KMS-11 (cell line): ENCODE data around the gene LETM1.

ENCODE experiments used
- H2AFZ ChIP-seq: fragments of 200-600 bp; sonication (generic); 2 replicates; pipeline ENCODE4 v1.6.1; 2016; ENCODE audit warnings: antibody characterized with exemption, mixed run types, low read depth
- H3K27ac ChIP-seq: fragments of 200-600 bp; sonication (generic); 2 replicates; pipeline ENCODE4 v1.6.1; 2016; ENCODE audit warnings: mild to moderate bottlenecking, mixed run types
- H3K27me3 ChIP-seq: fragments of 200-600 bp; sonication (generic); 2 replicates; pipeline ENCODE4 v1.6.1; 2017; ENCODE audit warnings: mild to moderate bottlenecking, low read depth, mixed run types, moderate library complexity; ENCODE audit not compliant: insufficient read depth
- H3K36me3 ChIP-seq: fragments of 200-600 bp; sonication (generic); 2 replicates; pipeline ENCODE4 v1.6.1; 2017; ENCODE audit warnings: mild to moderate bottlenecking, mixed run types; ENCODE audit not compliant: insufficient read depth
- H3K4me1 ChIP-seq: fragments of 200-600 bp; sonication (generic); 2 replicates; pipeline ENCODE4 v1.6.1; 2016; ENCODE audit warnings: mild to moderate bottlenecking, low read depth, mixed run types; ENCODE audit not compliant: poor library complexity, severe bottlenecking
- H3K4me2 ChIP-seq: fragments of 200-600 bp; sonication (generic); 2 replicates; pipeline ENCODE4 v1.7.0; 2016; ENCODE audit warnings: mild to moderate bottlenecking, mixed run types
- H3K4me3 ChIP-seq: fragments of 200-600 bp; sonication (generic); IDR thresholded peaks from 2 replicates; pipeline ENCODE4 v1.6.1; 2017; ENCODE audit warnings: low read depth, low read length, mixed read lengths; ENCODE audit not compliant: insufficient read depth
- H3K79me2 ChIP-seq: fragments of 200-600 bp; sonication (generic); 2 replicates; pipeline ENCODE4 v1.6.1; 2016; ENCODE audit warnings: low read depth, mixed run types; ENCODE audit not compliant: insufficient read depth
- H3K9ac ChIP-seq: fragments of 200-600 bp; sonication (generic); 2 replicates; pipeline ENCODE4 v1.6.1; 2016; ENCODE audit warnings: mild to moderate bottlenecking, mixed run types
- H4K20me1 ChIP-seq: fragments of 200-600 bp; sonication (generic); 2 replicates; pipeline ENCODE4 v1.6.1; 2016; ENCODE audit warnings: mild to moderate bottlenecking, mixed run types; ENCODE audit not compliant: insufficient read depth
- TF ChIP-seq, protein P1 (sequence below): fragments of 200-600 bp; sonication (generic); conservative IDR thresholded peaks from 2 replicates; pipeline ENCODE4 v1.6.1; 2017; ENCODE audit warnings: low read depth, mild to moderate bottlenecking, antibody characterized with exemption, low read length, moderate library complexity, mixed read lengths

LETM1 gene

DNA sequence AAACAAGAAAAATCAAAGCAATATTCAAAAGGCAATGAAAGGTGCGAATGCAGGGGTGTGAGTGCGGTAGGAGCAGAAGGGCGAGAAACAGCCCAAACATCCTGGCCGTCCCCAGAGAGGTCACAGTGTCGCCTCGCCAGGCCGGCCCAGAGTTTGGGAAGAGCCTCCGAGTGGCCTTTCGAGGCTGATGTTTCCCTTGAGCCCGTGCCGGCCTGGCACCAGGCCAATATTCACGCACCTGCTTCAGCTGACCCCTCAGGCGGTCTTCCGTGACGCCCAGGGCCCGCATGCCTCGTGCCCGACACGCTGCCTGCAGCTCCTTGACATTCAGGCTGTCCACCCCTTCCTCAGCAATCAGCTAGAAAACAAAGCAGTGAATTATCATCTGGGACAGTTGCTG is 30.6 kb downstream of the LETM1 start:
- Histone ChIP-seq H3K4me3 (no peak overlapping the region), H3K9ac (no peak overlapping the region), H3K36me3 (no peaks in the 10 kb centered on the region), H3K79me2 (no peaks in the 10 kb centered on the region), H3K27me3 (no peaks in the 10 kb centered on the region), H2AFZ (no peak overlapping the region), H3K4me2 (no peak overlapping the region), H4K20me1 (no peaks in the 10 kb centered on the region), H3K27ac (no peak overlapping the region), H3K4me1 (peaks cover 8% of the 10 kb centered on the region)
- TF ChIP-seq, protein P1, sequence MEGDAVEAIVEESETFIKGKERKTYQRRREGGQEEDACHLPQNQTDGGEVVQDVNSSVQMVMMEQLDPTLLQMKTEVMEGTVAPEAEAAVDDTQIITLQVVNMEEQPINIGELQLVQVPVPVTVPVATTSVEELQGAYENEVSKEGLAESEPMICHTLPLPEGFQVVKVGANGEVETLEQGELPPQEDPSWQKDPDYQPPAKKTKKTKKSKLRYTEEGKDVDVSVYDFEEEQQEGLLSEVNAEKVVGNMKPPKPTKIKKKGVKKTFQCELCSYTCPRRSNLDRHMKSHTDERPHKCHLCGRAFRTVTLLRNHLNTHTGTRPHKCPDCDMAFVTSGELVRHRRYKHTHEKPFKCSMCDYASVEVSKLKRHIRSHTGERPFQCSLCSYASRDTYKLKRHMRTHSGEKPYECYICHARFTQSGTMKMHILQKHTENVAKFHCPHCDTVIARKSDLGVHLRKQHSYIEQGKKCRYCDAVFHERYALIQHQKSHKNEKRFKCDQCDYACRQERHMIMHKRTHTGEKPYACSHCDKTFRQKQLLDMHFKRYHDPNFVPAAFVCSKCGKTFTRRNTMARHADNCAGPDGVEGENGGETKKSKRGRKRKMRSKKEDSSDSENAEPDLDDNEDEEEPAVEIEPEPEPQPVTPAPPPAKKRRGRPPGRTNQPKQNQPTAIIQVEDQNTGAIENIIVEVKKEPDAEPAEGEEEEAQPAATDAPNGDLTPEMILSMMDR: no peak

DNA sequence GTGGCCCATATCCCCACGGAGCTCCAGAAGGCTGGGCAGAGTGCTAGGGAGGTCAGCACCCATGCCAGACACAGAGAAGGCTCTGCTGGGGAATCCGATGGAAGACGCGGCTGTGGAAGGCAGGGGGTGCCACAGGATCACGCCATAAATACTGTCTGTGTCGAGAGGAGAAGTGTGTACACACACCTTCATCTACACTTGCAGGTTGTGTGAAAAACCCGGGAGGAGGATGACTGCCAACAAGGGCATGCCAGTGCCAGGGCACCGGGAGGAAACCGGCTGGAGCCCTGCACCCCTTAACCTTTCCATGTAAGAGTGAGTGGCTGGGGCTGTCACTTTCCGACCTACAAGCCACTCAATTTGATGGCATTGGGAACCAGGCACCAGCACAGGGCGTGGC is 31.2 kb downstream of the LETM1 start:
- Histone ChIP-seq H3K79me2 (no peaks in the 10 kb centered on the region), H4K20me1 (no peaks in the 10 kb centered on the region), H3K9ac (no peak overlapping the region), H3K4me2 (no peak overlapping the region), H3K27ac (no peak overlapping the region), H3K36me3 (no peaks in the 10 kb centered on the region), H3K4me1 (peaks cover 12% of the 10 kb centered on the region), H2AFZ (no peak overlapping the region), H3K27me3 (no peaks in the 10 kb centered on the region), H3K4me3 (no peak overlapping the region)
- TF ChIP-seq, protein P1: no peak

DNA sequence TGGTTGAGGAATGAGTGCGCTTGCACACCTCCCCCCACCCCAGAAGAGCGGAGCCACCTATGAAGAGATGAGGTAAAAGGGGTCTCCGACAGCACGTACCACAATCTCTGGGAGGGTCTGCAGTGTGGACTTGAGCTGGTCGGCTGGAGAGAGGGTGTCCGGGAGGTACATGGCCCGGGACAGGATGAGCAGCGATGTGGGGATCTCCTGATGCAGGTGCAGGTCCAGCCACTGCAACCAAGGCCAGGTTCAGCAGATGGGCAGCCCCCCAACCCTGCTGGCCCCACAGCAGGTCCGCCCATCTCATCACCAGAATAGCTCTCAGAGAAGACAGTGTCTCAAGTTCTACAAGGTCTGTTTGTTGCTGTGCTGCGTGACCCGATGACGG is 32.4 kb downstream of the LETM1 start:
- Histone ChIP-seq H3K27me3 (no peaks in the 10 kb centered on the region), H2AFZ (no peak overlapping the region), H3K27ac (no peak overlapping the region), H3K9ac (no peak overlapping the region), H4K20me1 (no peaks in the 10 kb centered on the region), H3K4me2 (no peak overlapping the region), H3K79me2 (no peaks in the 10 kb centered on the region), H3K4me3 (no peak overlapping the region), H3K36me3 (no peaks in the 10 kb centered on the region), H3K4me1 (peaks cover 18% of the 10 kb centered on the region)
- TF ChIP-seq, protein P1: no peak

DNA sequence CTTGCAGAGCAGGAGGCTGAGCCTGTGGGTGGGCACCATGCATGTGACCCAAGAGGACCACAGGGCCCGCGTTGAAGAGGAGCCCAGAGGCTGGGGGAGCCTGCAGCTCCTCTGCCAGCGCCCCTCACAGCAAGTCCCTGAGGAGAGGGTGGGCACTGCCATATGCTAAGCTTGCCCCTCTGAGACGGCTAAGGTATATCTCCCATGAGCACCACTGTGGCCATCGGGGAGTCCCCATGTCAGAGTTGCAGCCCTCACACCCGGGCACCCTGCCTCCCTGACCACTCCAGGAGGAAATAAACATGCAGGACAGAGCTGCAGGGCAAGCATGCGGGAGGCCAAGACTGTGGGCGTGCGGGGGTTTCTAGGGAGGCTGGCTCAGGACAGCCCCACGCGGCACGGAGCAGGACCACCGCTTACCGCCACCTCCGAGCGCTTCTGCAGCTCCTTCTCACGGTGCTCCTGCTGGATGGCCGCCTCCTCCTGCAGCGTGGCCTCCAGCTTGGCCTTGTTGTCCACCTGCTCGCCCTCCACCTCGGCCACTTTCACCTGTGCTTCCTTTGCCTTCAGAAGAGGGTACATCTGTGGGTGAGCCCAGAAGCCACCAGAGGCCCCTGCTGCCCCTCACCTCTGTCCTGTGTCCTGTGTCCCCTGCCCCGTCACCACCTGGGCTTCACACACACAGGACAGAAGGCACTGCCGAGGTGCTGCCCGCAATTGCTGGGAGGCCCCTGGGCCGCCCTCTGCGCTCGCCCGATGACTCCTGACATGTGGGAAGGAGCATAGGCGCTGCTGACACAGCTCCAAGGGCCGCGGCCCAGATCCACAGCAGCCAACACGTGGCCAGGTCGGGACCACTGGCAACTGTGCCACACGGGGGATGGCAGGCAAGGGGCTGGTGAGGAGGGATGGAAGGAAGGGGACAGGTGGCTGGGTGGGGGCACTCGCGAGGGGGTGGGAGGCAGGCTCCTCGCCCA is 33.1 kb downstream of the LETM1 start:
- no peak overlapping the region for H2AFZ ChIP-seq
- H3K27ac ChIP-seq: no peak overlapping the region
- no peaks in the 10 kb centered on the region for H3K36me3 ChIP-seq
- H3K4me3 ChIP-seq: no peak overlapping the region
- no peak overlapping the region for H3K9ac ChIP-seq
- TF ChIP-seq, protein P1: no peak
- H4K20me1 ChIP-seq: no peaks in the 10 kb centered on the region
- H3K79me2 ChIP-seq: no peaks in the 10 kb centered on the region
- H3K4me2 ChIP-seq: no peak overlapping the region
- H3K27me3 ChIP-seq: no peaks in the 10 kb centered on the region
- peaks cover 18% of the 10 kb centered on the region for H3K4me1 ChIP-seq
